Activated naive CD8-positive, alpha-beta T cell treated with anti-CD3 and anti-CD28 coated beads, Interleukin-2, amount 50 U/mL, for 24 hours (primary cell): ENCODE data around the gene ARMH4.

Source experiments
- ATAC-seq: fragments of 150-1000 bp; cut with Tn5 transposase; one replicate; pipeline ENCODE4 v1.10.0; 2021
- DNase-seq: peaks from one replicate; pipeline ENCODE4 v3.0.0; 2021
- H3K27ac Mint-ChIP-seq: one replicate; pipeline ENCODE4 v1.8.0; 2021; ENCODE audit warnings: mild to moderate bottlenecking, mixed read lengths
- H3K27me3 Mint-ChIP-seq: one replicate; pipeline ENCODE4 v1.8.0; 2021; ENCODE audit warnings: mixed read lengths
- H3K36me3 Mint-ChIP-seq: one replicate; pipeline ENCODE4 v1.8.0; 2021; ENCODE audit warnings: low read depth, mixed read lengths
- H3K4me1 Mint-ChIP-seq: one replicate; pipeline ENCODE4 v1.8.0; 2021; ENCODE audit warnings: mixed read lengths
- H3K4me3 Mint-ChIP-seq: one replicate; pipeline ENCODE4 v1.8.0; 2021; ENCODE audit warnings: mild to moderate bottlenecking, moderate library complexity, mixed read lengths
- H3K9me3 Mint-ChIP-seq: one replicate; pipeline ENCODE4 v1.8.0; 2021; ENCODE audit warnings: mixed read lengths

Gene ARMH4, protein sequence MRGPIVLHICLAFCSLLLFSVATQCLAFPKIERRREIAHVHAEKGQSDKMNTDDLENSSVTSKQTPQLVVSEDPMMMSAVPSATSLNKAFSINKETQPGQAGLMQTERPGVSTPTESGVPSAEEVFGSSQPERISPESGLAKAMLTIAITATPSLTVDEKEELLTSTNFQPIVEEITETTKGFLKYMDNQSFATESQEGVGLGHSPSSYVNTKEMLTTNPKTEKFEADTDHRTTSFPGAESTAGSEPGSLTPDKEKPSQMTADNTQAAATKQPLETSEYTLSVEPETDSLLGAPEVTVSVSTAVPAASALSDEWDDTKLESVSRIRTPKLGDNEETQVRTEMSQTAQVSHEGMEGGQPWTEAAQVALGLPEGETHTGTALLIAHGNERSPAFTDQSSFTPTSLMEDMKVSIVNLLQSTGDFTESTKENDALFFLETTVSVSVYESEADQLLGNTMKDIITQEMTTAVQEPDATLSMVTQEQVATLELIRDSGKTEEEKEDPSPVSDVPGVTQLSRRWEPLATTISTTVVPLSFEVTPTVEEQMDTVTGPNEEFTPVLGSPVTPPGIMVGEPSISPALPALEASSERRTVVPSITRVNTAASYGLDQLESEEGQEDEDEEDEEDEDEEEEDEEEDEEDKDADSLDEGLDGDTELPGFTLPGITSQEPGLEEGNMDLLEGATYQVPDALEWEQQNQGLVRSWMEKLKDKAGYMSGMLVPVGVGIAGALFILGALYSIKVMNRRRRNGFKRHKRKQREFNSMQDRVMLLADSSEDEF

GRCh38 chr14:58152014-58152857 is at the start of gene ARMH4:
TSS of gene ARMH4 (minus strand) at chr14:58152213. CDS start at chr14:58139358, 12,855 bp downstream.
- Mint-ChIP-seq H3K4me3 (peak within 1 kb of the TSS; percentile 73), H3K27ac (no peak within 1 kb of the TSS), H3K9me3 (no peaks in the 10 kb centered on the region), H3K27me3 (peaks cover 50% of the 10 kb centered on the region), H3K36me3 (no peaks in the 10 kb centered on the region), H3K4me1 (peaks cover 13% of the 10 kb centered on the region)
- ATAC-seq = peak; percentile 91
- peak; percentile 65 for DNase-seq

- no peak for ATAC-seq
- peak overlapping the region; percentile 84 for H3K27ac Mint-ChIP-seq
These were observed 48.8 kb upstream of the ARMH4 start for GRCh38 chr14:58200846-58201245.

DNA sequence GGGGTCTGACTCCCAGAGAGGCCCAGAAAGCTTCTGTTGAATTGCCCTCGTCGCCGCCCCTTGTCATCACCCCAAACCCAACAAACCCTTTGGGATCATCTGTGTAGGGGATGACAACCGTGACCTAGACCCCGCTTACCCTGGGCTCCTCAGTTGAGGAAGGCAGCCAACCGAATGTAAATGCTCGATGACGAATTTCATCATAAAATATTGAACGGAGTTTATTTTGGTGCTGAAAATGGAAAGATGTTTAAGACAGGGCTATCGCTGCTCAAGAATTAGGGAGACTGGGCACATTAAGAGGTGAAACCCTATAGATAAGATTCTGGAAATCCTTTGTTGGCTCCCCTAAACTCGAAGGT is 48.4 kb upstream of the ARMH4 start:
- peaks cover 28% of the 10 kb centered on the region for H3K4me1 Mint-ChIP-seq
- no peaks in the 10 kb centered on the region for H3K36me3 Mint-ChIP-seq
- H3K4me3 Mint-ChIP-seq = peak overlapping the region; percentile 96
- H3K9me3 Mint-ChIP-seq = no peaks in the 10 kb centered on the region
- peak; percentile 5 for ATAC-seq
- H3K27me3 Mint-ChIP-seq = no peaks in the 10 kb centered on the region
- DNase-seq = no peak
- H3K27ac Mint-ChIP-seq = peak overlapping the region; percentile 84

More at GRCh38 chr14:58200846-58201245, 48.8 kb upstream of the ARMH4 start:
- Mint-ChIP-seq H3K36me3 (no peaks in the 10 kb centered on the region), H3K4me3 (peak overlapping the region; percentile 96), H3K27me3 (no peaks in the 10 kb centered on the region), H3K9me3 (no peaks in the 10 kb centered on the region), H3K4me1 (peaks cover 28% of the 10 kb centered on the region)
- DNase-seq = no peak

GRCh38 chr14:58199726-58200479 is 47.9 kb upstream of the ARMH4 start, which contains the start of gene ACTR10:
TSS of gene ACTR10 (plus strand) at chr14:58200149. CDS start at chr14:58200218, 69 bp downstream.
- DNase-seq (peak; percentile 90), ATAC-seq (peak; percentile 99)
- Mint-ChIP-seq H3K27ac (peak within 1 kb of the TSS; percentile 84), H3K27me3 (no peaks in the 10 kb centered on the region), H3K4me1 (peaks cover 28% of the 10 kb centered on the region), H3K9me3 (no peaks in the 10 kb centered on the region), H3K36me3 (no peaks in the 10 kb centered on the region), H3K4me3 (peak within 1 kb of the TSS; percentile 96)

DNA sequence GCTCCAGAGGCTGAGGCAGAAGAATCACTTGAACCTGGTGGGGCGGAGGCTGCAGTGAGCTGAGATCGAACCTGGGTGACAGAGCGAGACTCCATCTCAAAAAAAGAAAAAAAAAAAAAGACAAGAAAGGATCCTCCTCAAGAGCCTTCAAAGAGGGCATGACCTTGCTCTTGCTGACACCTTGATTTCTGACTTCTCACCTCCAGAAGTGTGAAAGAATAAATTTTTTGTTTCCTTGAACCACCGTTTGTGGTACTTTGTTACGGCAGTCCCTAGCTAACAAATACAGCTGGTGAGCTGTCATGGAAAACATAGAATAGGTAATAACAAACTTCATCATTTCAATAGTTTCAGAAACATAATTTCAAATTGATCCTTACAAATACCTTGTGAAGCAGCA is 46.1 kb upstream of the ARMH4 start:
- DNase-seq (no peak), ATAC-seq (no peak)
- Mint-ChIP-seq H3K4me3 (no peak overlapping the region), H3K9me3 (no peaks in the 10 kb centered on the region), H3K4me1 (peaks cover 28% of the 10 kb centered on the region), H3K27me3 (no peaks in the 10 kb centered on the region), H3K27ac (no peak overlapping the region), H3K36me3 (no peaks in the 10 kb centered on the region)

DNA sequence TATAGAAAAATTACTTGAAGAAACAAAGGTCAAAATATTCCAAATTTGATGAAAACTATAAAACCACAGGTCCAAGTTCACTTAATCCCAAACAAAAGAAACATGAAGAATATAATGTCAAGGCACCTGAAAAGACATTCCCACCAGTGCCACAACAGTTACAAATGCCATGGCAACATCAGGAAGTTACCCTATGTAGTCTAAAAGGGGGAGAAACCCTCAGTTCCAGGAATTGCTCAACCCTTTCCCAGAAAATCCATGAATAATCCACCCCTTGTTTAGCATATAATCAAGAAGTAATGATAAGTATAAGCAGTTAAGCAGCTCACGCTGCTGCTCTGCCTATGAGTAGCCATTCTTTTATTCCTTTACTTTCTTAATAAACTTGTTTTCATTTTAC is 44.2 kb upstream of the ARMH4 start:
- no peaks in the 10 kb centered on the region for H3K27me3 Mint-ChIP-seq
- no peak for DNase-seq
- no peaks in the 10 kb centered on the region for H3K9me3 Mint-ChIP-seq
- no peak overlapping the region for H3K27ac Mint-ChIP-seq
- no peak for ATAC-seq
- H3K4me1 Mint-ChIP-seq = peaks cover 19% of the 10 kb centered on the region
- no peak overlapping the region for H3K4me3 Mint-ChIP-seq
- no peaks in the 10 kb centered on the region for H3K36me3 Mint-ChIP-seq

- ATAC-seq = no peak
- no peak for DNase-seq
- H3K27me3 Mint-ChIP-seq = peaks cover 6% of the 10 kb centered on the region
- no peaks in the 10 kb centered on the region for H3K36me3 Mint-ChIP-seq
- H3K9me3 Mint-ChIP-seq = no peaks in the 10 kb centered on the region
- H3K4me3 Mint-ChIP-seq = no peak overlapping the region
- H3K4me1 Mint-ChIP-seq = peaks cover 5% of the 10 kb centered on the region
- no peak overlapping the region for H3K27ac Mint-ChIP-seq
These were observed 41.5 kb upstream of the ARMH4 start for GRCh38 chr14:58193542-58193941.

DNA sequence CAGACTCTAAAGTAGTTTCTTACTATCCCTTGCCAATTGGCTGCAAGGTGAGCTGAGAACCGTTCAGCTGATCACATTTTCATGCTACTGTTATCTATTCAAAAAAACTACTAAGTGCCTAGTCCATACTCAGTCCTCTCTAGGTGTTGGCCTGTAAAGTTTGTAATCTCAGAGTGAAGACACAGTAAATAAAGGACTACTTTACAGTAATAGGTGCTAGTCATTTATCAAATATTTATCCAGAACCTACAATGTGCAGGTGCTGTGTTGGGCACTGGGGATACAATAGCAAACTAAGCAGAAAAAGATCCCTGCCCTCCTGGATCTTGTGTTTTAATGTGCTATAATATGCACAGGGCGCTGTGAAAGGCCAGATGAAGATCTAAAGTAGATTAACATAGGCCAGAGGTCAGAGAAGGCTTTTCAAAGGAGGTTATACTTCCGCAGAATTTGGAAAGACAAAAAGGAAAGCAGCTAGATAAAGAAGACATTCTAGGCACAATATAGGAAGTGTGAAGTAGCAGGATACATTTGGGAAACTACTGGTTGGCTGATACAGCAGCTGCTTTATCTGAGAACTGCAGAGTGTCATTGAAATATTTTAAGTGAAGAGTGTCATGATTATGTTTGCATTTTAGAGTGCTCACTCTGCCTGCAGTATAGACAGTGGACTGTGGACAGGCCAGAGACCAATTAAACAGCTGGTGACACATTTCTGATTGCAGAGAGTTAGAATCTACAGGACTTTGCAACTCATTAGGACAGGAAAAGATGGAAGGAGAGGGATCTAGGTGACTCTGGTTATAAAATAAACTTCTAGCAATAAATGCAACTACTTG is 40.0 kb upstream of the ARMH4 start:
- no peaks in the 10 kb centered on the region for H3K36me3 Mint-ChIP-seq
- H3K4me1 Mint-ChIP-seq = no peaks in the 10 kb centered on the region
- peaks cover 6% of the 10 kb centered on the region for H3K27me3 Mint-ChIP-seq
- no peak for DNase-seq
- no peak for ATAC-seq
- no peaks in the 10 kb centered on the region for H3K9me3 Mint-ChIP-seq
- no peak overlapping the region for H3K27ac Mint-ChIP-seq
- no peak overlapping the region for H3K4me3 Mint-ChIP-seq

GRCh38 chr14:58189176-58189575 is 37.2 kb upstream of the ARMH4 start:
- Mint-ChIP-seq H3K4me1 (no peaks in the 10 kb centered on the region), H3K4me3 (no peak overlapping the region), H3K9me3 (no peaks in the 10 kb centered on the region), H3K27ac (no peak overlapping the region), H3K36me3 (no peaks in the 10 kb centered on the region), H3K27me3 (peaks cover 10% of the 10 kb centered on the region)
- no peak for DNase-seq
- no peak for ATAC-seq

- no peak for DNase-seq
- H3K36me3 Mint-ChIP-seq = no peaks in the 10 kb centered on the region
- no peak overlapping the region for H3K27ac Mint-ChIP-seq
- ATAC-seq = no peak
- H3K4me3 Mint-ChIP-seq = no peak overlapping the region
- H3K4me1 Mint-ChIP-seq = no peaks in the 10 kb centered on the region
- peaks cover 5% of the 10 kb centered on the region for H3K27me3 Mint-ChIP-seq
- no peaks in the 10 kb centered on the region for H3K9me3 Mint-ChIP-seq
These were observed 25.1 kb upstream of the ARMH4 start for GRCh38 chr14:58177125-58177524.

DNA sequence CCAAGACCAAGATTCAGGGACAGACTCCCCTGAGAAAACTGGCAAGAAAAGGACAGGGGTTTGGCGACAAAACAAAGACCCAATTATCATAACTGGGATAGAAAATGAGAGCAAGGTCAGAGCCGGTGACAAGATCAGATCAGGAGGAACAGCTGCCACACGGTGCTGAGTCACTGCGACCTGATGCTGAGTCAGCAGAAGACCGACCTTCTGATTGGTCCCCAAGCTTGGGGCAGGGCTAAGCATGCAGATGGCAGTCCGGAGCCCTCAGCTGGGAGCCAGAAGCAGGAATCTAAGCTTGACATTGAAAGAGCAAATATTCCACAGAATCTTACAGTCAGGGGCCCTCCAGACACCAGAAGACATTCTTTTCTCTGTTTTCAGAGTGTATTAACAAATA is 19.1 kb upstream of the ARMH4 start:
- ATAC-seq (peak; percentile 84), DNase-seq (peak; percentile 23)
- H3K4me1 Mint-ChIP-seq = peaks cover 5% of the 10 kb centered on the region
- no peaks in the 10 kb centered on the region for H3K36me3 Mint-ChIP-seq
- H3K9me3 Mint-ChIP-seq = peaks cover 7% of the 10 kb centered on the region
- H3K4me3 Mint-ChIP-seq = no peak overlapping the region
- H3K27me3 Mint-ChIP-seq = peaks cover 15% of the 10 kb centered on the region
- H3K27ac Mint-ChIP-seq = no peak overlapping the region

GRCh38 chr14:58167891-58168290 is 15.9 kb upstream of the ARMH4 start:
- Mint-ChIP-seq H3K4me3 (no peak overlapping the region), H3K36me3 (no peaks in the 10 kb centered on the region), H3K9me3 (peaks cover 7% of the 10 kb centered on the region), H3K4me1 (peaks cover 5% of the 10 kb centered on the region), H3K27ac (no peak overlapping the region), H3K27me3 (peaks cover 10% of the 10 kb centered on the region)
- DNase-seq (no peak), ATAC-seq (no peak)

DNA sequence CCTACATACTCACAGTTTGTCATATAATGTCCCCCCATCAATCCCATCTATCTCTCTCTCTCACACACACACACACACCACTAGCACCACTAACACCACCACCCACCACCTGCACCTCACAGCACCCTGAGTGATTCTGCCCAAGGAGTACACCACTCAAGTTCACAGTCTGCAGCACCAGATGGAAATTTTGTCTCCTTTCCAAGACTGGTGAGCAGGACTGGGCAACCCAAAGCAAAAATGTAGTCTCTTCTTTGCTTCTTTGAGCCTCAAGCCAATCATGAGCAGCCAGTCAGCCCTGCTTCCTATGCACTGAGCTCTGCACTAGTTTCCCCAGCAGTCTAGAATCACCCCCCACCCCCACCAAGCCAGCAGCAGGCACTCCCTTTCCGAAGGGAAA is 15.0 kb upstream of the ARMH4 start:
- ATAC-seq (no peak), DNase-seq (no peak)
- Mint-ChIP-seq H3K36me3 (no peaks in the 10 kb centered on the region), H3K4me1 (peaks cover 5% of the 10 kb centered on the region), H3K4me3 (no peak overlapping the region), H3K9me3 (peaks cover 7% of the 10 kb centered on the region), H3K27me3 (peaks cover 10% of the 10 kb centered on the region), H3K27ac (peak overlapping the region; percentile 18)
